ENCODE results near the gene CBX6. TPM values are rescaled to one million over a fixed set of nuclear protein-coding genes. Genes with fewer than 3 reads are reported as not detected.
A peak's percentile ranks its signal among the peaks of the same experiment; 100 is the strongest.

The CBX6 gene
- total RNA-seq, 1 experiment from 2014 or later = 31.4 TPM

DNA sequence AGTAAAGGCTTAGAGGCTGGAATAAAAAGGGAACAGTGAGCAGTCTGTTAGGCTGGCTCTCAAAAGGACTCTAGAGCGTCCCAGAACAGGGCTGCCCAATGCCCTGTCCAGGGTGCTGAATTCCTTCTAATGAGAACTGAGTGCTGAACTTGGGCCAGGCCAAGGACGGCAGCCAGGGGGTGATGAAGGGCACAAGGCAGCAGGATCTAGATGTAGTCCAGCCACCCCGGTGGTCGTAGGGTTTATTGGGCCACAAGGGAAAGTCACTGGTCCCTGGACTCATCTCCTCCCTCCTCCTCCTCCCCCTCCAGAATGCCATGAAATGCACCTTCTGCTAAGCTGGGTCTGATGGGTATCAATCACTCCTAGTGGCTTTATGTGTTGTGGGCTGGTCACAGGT is 47.4 kb downstream of the CBX6 start:
- Histone ChIP-seq H4K5ac (ENCODE audit: insufficient read length, low read depth, low read length) (no peak overlapping the region), H2BK15ac (ENCODE audit: low read depth, low read length) (no peak overlapping the region), H3K27ac (ENCODE audit: insufficient read length, low read depth, low read length) (no peak overlapping the region), H4K8ac (replicated peaks; ENCODE audit: insufficient read length, low read depth, low read length) (no peak overlapping the region), H2AK5ac (ENCODE audit: insufficient read length, low read length) (no peak overlapping the region), H3K79me1 (ENCODE audit: insufficient read depth, low read depth, low read length, poor library complexity, severe bottlenecking) (no peaks in the 10 kb centered on the region), H3K27me3 (ENCODE audit: insufficient read depth, low read length) (no peaks in the 10 kb centered on the region), H2AFZ (ENCODE audit: low read length) (no peak overlapping the region), H3K79me2 (ENCODE audit: insufficient read depth, low read length) (no peaks in the 10 kb centered on the region), H2BK5ac (ENCODE audit: insufficient read length, low read length) (no peak overlapping the region), H3T11ph (ENCODE audit: low read length) (no peak overlapping the region), H2BK20ac (ENCODE audit: low read depth, low read length, poor library complexity, severe bottlenecking) (no peak overlapping the region), H2BK12ac (ENCODE audit: insufficient read length, low read depth, low read length) (no peak overlapping the region), H4K20me1 (ENCODE audit: control insufficient read depth, insufficient read depth, insufficient read length) (no peaks in the 10 kb centered on the region), H3K9ac (ENCODE audit: extremely low read depth, insufficient read length, low read length) (no peak overlapping the region), H3K56ac (ENCODE audit: insufficient read length, low read depth, low read length) (no peak overlapping the region), H3K4me2 (ENCODE audit: insufficient read depth, insufficient read length, low read length) (no peak overlapping the region), H2BK120ac (ENCODE audit: low read depth, low read length, poor library complexity, severe bottlenecking) (no peak overlapping the region), H3K14ac (ENCODE audit: insufficient read depth, low read length) (no peak overlapping the region), H3K4me1 (ENCODE audit: insufficient read depth, low read length) (no peaks in the 10 kb centered on the region), H3K9me3 (ENCODE audit: control insufficient read depth, low read depth, low read length) (no peaks in the 10 kb centered on the region), H4K91ac (ENCODE audit: insufficient read length, low read depth, low read length) (no peak overlapping the region), H3K18ac (ENCODE audit: insufficient read length, low read depth, low read length) (no peak overlapping the region), H3K23me2 (ENCODE audit: insufficient read length, low read depth, low read length, poor library complexity, severe bottlenecking) (no peaks in the 10 kb centered on the region), H3K4ac (ENCODE audit: low read depth, low read length) (no peak overlapping the region), H3K23ac (ENCODE audit: insufficient read length, low read depth, low read length) (no peak overlapping the region)
- H3K27me3 Mint-ChIP-seq (ENCODE audit: low read depth) = peaks cover 13% of the 10 kb centered on the region
- H3K36me3 Mint-ChIP-seq (ENCODE audit: insufficient read depth in 1 of 3, low read depth in 3 of 3) = no peaks in the 10 kb centered on the region
- no peak overlapping the region for H3K4me3 Mint-ChIP-seq
- TF ChIP-seq, protein P1, sequence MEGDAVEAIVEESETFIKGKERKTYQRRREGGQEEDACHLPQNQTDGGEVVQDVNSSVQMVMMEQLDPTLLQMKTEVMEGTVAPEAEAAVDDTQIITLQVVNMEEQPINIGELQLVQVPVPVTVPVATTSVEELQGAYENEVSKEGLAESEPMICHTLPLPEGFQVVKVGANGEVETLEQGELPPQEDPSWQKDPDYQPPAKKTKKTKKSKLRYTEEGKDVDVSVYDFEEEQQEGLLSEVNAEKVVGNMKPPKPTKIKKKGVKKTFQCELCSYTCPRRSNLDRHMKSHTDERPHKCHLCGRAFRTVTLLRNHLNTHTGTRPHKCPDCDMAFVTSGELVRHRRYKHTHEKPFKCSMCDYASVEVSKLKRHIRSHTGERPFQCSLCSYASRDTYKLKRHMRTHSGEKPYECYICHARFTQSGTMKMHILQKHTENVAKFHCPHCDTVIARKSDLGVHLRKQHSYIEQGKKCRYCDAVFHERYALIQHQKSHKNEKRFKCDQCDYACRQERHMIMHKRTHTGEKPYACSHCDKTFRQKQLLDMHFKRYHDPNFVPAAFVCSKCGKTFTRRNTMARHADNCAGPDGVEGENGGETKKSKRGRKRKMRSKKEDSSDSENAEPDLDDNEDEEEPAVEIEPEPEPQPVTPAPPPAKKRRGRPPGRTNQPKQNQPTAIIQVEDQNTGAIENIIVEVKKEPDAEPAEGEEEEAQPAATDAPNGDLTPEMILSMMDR (conservative IDR thresholded peaks at IDR 0.05) = peak; percentile 86
- DNase-seq = peak; percentile 88
- no peaks in the 10 kb centered on the region for H3K9me3 Mint-ChIP-seq
- peaks cover 12 to 16% of the 10 kb centered on the region in 2 experiments for H3K4me1 Mint-ChIP-seq
- H3K27ac Mint-ChIP-seq = no peak overlapping the region
- WGBS (ENCODE audit: extremely low coverage, insufficient read length, low lambda C conversion rate) = no CpG with 5 or more reads among the region's 4 CpGs
